T-helper 17 cell (primary cell): ENCODE measurements around the gene DRAXIN. TPM values are rescaled to one million over a fixed set of nuclear protein-coding genes. Genes with fewer than 3 reads are reported as not detected.

Source experiments
- ATAC-seq: fragments of 150-1000 bp; cut with Tn5 transposase; 2 replicates; pipeline ENCODE4 v1.10.0; 2021; ENCODE audit warnings: mild to moderate bottlenecking, moderate library complexity
- DNase-seq, 3 donors: peaks; one replicate each; pipeline versions ENCODE4 v3.0.0 to v3.0.0-alpha.2; 2020 to 2021
- H3K9me3 ChIP-seq: one replicate; pipeline ENCODE4 v1.7.0; 2013; ENCODE audit warnings: low read length, mild to moderate bottlenecking; ENCODE audit not compliant: control insufficient read depth, poor library complexity, severe bottlenecking
- H3K27ac Mint-ChIP-seq: one replicate; pipeline ENCODE4 v1.8.0; 2022; ENCODE audit warnings: mild to moderate bottlenecking, moderate library complexity, mixed read lengths
- H3K27me3 Mint-ChIP-seq: one replicate; pipeline ENCODE4 v1.8.0; 2022; ENCODE audit warnings: mixed read lengths
- H3K36me3 Mint-ChIP-seq: one replicate; pipeline ENCODE4 v1.8.0; 2022; ENCODE audit warnings: low read depth, mixed read lengths
- H3K4me1 Mint-ChIP-seq: one replicate; pipeline ENCODE4 v1.8.0; 2022; ENCODE audit warnings: mild to moderate bottlenecking, mixed read lengths
- H3K4me3 Mint-ChIP-seq: one replicate; pipeline ENCODE4 v1.8.0; 2022; ENCODE audit warnings: mild to moderate bottlenecking, moderate library complexity, mixed read lengths
- total RNA-seq, 4 donors: library from RNA in 2 of 4; stranded (reverse) in 2 of 4; gene quantifications; one replicate each; pipeline ENCODE4 v1.2.3 and lab custom pipeline; 2022 to 2026

The DRAXIN gene
- total RNA-seq, 2 donors from 2014 or later, result 0.17 TPM; not detected in 1

- no peaks in the 10 kb centered on the region for H3K36me3 Mint-ChIP-seq
- H3K9me3 ChIP-seq, result no peaks in the 10 kb centered on the region
- DNase-seq (no peak), ATAC-seq (no peak)
- H3K4me1 Mint-ChIP-seq, result no peaks in the 10 kb centered on the region
- H3K27me3 Mint-ChIP-seq, result peaks cover 15% of the 10 kb centered on the region
- H3K27ac Mint-ChIP-seq, result no peak overlapping the region
- H3K4me3 Mint-ChIP-seq, result no peak overlapping the region
Observed at GRCh38 chr1:11701551-11701961, 10.0 kb downstream of the DRAXIN start.

GRCh38 chr1:11701981-11702803, 10.7 kb downstream of the DRAXIN start:
- peaks cover 15% of the 10 kb centered on the region for H3K27me3 Mint-ChIP-seq
- DNase-seq (no peak), ATAC-seq (no peak)
- no peaks in the 10 kb centered on the region for H3K4me1 Mint-ChIP-seq
- H3K4me3 Mint-ChIP-seq, result no peak overlapping the region
- H3K9me3 ChIP-seq, result no peaks in the 10 kb centered on the region
- H3K36me3 Mint-ChIP-seq, result no peaks in the 10 kb centered on the region
- no peak overlapping the region for H3K27ac Mint-ChIP-seq

GRCh38 chr1:11703357-11704193, 12.1 kb downstream of the DRAXIN start:
- Mint-ChIP-seq H3K27ac (no peak overlapping the region), H3K36me3 (no peaks in the 10 kb centered on the region), H3K4me1 (no peaks in the 10 kb centered on the region), H3K4me3 (no peak overlapping the region), H3K27me3 (peaks cover 15% of the 10 kb centered on the region)
- ATAC-seq (no peak), DNase-seq (no peak)
- no peaks in the 10 kb centered on the region for H3K9me3 ChIP-seq

- Mint-ChIP-seq H3K27ac (no peak overlapping the region), H3K36me3 (no peaks in the 10 kb centered on the region), H3K4me1 (no peaks in the 10 kb centered on the region), H3K4me3 (no peak overlapping the region), H3K27me3 (peaks cover 17% of the 10 kb centered on the region)
- no peak for ATAC-seq
- no peak for DNase-seq
- no peaks in the 10 kb centered on the region for H3K9me3 ChIP-seq
Observed at GRCh38 chr1:11704194-11704529, 12.7 kb downstream of the DRAXIN start.

- no peaks in the 10 kb centered on the region for H3K4me1 Mint-ChIP-seq
- no peaks in the 10 kb centered on the region for H3K36me3 Mint-ChIP-seq
- no peak overlapping the region for H3K27ac Mint-ChIP-seq
Observed at GRCh38 chr1:11704691-11705475, 13.4 kb downstream of the DRAXIN start.

GRCh38 chr1:11705596-11705995, 14.1 kb downstream of the DRAXIN start:
- no peaks in the 10 kb centered on the region for H3K4me1 Mint-ChIP-seq
- no peak overlapping the region for H3K27ac Mint-ChIP-seq
- H3K9me3 ChIP-seq, result no peaks in the 10 kb centered on the region
- no peaks in the 10 kb centered on the region for H3K36me3 Mint-ChIP-seq
- ATAC-seq (no peak), DNase-seq (no peak)
- H3K4me3 Mint-ChIP-seq, result no peak overlapping the region
- peaks cover 22% of the 10 kb centered on the region for H3K27me3 Mint-ChIP-seq

More at GRCh38 chr1:11704691-11705475, 13.4 kb downstream of the DRAXIN start:
- Mint-ChIP-seq H3K4me3 (no peak overlapping the region), H3K27me3 (peaks cover 22% of the 10 kb centered on the region)
- DNase-seq, result no peak
- ATAC-seq, result no peak
- no peaks in the 10 kb centered on the region for H3K9me3 ChIP-seq

- H3K4me1 Mint-ChIP-seq, result no peaks in the 10 kb centered on the region
- DNase-seq, result no peak
- ATAC-seq, result no peak
- H3K27ac Mint-ChIP-seq, result no peak overlapping the region
- H3K27me3 Mint-ChIP-seq, result peaks cover 22% of the 10 kb centered on the region
- H3K4me3 Mint-ChIP-seq, result no peak overlapping the region
- H3K9me3 ChIP-seq, result no peaks in the 10 kb centered on the region
- no peaks in the 10 kb centered on the region for H3K36me3 Mint-ChIP-seq
Observed at GRCh38 chr1:11706292-11706691, 14.8 kb downstream of the DRAXIN start.

GRCh38 chr1:11707621-11708276, 16.2 kb downstream of the DRAXIN start:
- H3K4me1 Mint-ChIP-seq, result no peaks in the 10 kb centered on the region
- peaks cover 22% of the 10 kb centered on the region for H3K27me3 Mint-ChIP-seq
- DNase-seq (no peak), ATAC-seq (no peak)
- no peak overlapping the region for H3K27ac Mint-ChIP-seq
- H3K4me3 Mint-ChIP-seq, result no peak overlapping the region
- no peaks in the 10 kb centered on the region for H3K36me3 Mint-ChIP-seq
- no peaks in the 10 kb centered on the region for H3K9me3 ChIP-seq

- H3K36me3 Mint-ChIP-seq, result no peaks in the 10 kb centered on the region
- H3K9me3 ChIP-seq, result no peaks in the 10 kb centered on the region
- ATAC-seq (no peak), DNase-seq (no peak)
- no peak overlapping the region for H3K4me3 Mint-ChIP-seq
- H3K4me1 Mint-ChIP-seq, result no peaks in the 10 kb centered on the region
- H3K27me3 Mint-ChIP-seq, result peaks cover 22% of the 10 kb centered on the region
- H3K27ac Mint-ChIP-seq, result no peak overlapping the region
Observed at GRCh38 chr1:11708554-11709350, 17.2 kb downstream of the DRAXIN start.

GRCh38 chr1:11711490-11711889, 20.0 kb downstream of the DRAXIN start:
- Mint-ChIP-seq H3K27ac (no peak overlapping the region), H3K36me3 (no peaks in the 10 kb centered on the region), H3K4me1 (no peaks in the 10 kb centered on the region), H3K27me3 (peaks cover 16% of the 10 kb centered on the region), H3K4me3 (no peak overlapping the region)
- ATAC-seq (no peak), DNase-seq (no peak)
- no peaks in the 10 kb centered on the region for H3K9me3 ChIP-seq

GRCh38 chr1:11712285-11712684, 20.8 kb downstream of the DRAXIN start:
- no peaks in the 10 kb centered on the region for H3K9me3 ChIP-seq
- Mint-ChIP-seq H3K27me3 (peaks cover 16% of the 10 kb centered on the region), H3K27ac (no peak overlapping the region), H3K4me3 (no peak overlapping the region), H3K36me3 (no peaks in the 10 kb centered on the region), H3K4me1 (no peaks in the 10 kb centered on the region)
- no peak for DNase-seq
- ATAC-seq, result no peak

- H3K9me3 ChIP-seq, result no peaks in the 10 kb centered on the region
- H3K36me3 Mint-ChIP-seq, result no peaks in the 10 kb centered on the region
- H3K4me1 Mint-ChIP-seq, result no peaks in the 10 kb centered on the region
- H3K4me3 Mint-ChIP-seq, result no peak overlapping the region
- no peak for ATAC-seq
- no peak overlapping the region for H3K27ac Mint-ChIP-seq
- H3K27me3 Mint-ChIP-seq, result peaks cover 16% of the 10 kb centered on the region
- DNase-seq, result no peak
Observed at GRCh38 chr1:11713095-11713494, 21.6 kb downstream of the DRAXIN start.
